ENCODE data around the gene WAC.

Gene WAC

GRCh38 chr10:28530751-28531150 lies 2.2 kb upstream of the WAC start:
- DNase-seq (ENCODE audit: low read depth) = no peak

GRCh38 chr10:28533186-28533564 lies 257 bp downstream of the WAC start:
- no peak for DNase-seq (ENCODE audit: low read depth)

- peak; percentile 57 for DNase-seq (ENCODE audit: low read depth)
Observed at GRCh38 chr10:28533571-28534304, 820 bp downstream of the WAC start.

- DNase-seq (ENCODE audit: low read depth) = no peak
Observed at GRCh38 chr10:28535846-28536245, 2.9 kb downstream of the WAC start.

- no peak for DNase-seq (ENCODE audit: low read depth)
Observed at GRCh38 chr10:28538595-28538994, 5.7 kb downstream of the WAC start.

- no peak for DNase-seq (ENCODE audit: low read depth)
Observed at GRCh38 chr10:28540145-28540544, 7.2 kb downstream of the WAC start.

GRCh38 chr10:28541717-28542365 lies 8.9 kb downstream of the WAC start:
- DNase-seq (ENCODE audit: low read depth) = no peak

GRCh38 chr10:28542728-28543127 lies 9.8 kb downstream of the WAC start:
- DNase-seq (ENCODE audit: low read depth) = no peak

- no peak for DNase-seq (ENCODE audit: low read depth)
Observed at GRCh38 chr10:28544058-28544457, 11.1 kb downstream of the WAC start.

GRCh38 chr10:28545967-28546644 lies 13.2 kb downstream of the WAC start:
- DNase-seq (ENCODE audit: low read depth) = no peak

GRCh38 chr10:28548781-28549498 lies 16.0 kb downstream of the WAC start:
- no peak for DNase-seq (ENCODE audit: low read depth)

GRCh38 chr10:28551086-28551485 lies 18.2 kb downstream of the WAC start:
- no peak for DNase-seq (ENCODE audit: low read depth)

- no peak for DNase-seq (ENCODE audit: low read depth)
Observed at GRCh38 chr10:28552775-28553174, 19.9 kb downstream of the WAC start.

- no peak for DNase-seq (ENCODE audit: low read depth)
Observed at GRCh38 chr10:28554009-28554408, 21.1 kb downstream of the WAC start.

- no peak for DNase-seq (ENCODE audit: low read depth)
Observed at GRCh38 chr10:28554952-28555351, 22.0 kb downstream of the WAC start.

- DNase-seq (ENCODE audit: low read depth) = no peak
Observed at GRCh38 chr10:28555358-28555757, 22.4 kb downstream of the WAC start.

- DNase-seq (ENCODE audit: low read depth) = no peak
Observed at GRCh38 chr10:28556142-28556541, 23.2 kb downstream of the WAC start.

GRCh38 chr10:28558186-28558585 lies 25.3 kb downstream of the WAC start:
- no peak for DNase-seq (ENCODE audit: low read depth)

- DNase-seq (ENCODE audit: low read depth) = no peak
Observed at GRCh38 chr10:28558923-28559508, 26.1 kb downstream of the WAC start.

- no peak for DNase-seq (ENCODE audit: low read depth)
Observed at GRCh38 chr10:28559618-28560017, 26.7 kb downstream of the WAC start.

GRCh38 chr10:28560617-28561016 lies 27.7 kb downstream of the WAC start:
- DNase-seq (ENCODE audit: low read depth) = no peak

- no peak for DNase-seq (ENCODE audit: low read depth)
Observed at GRCh38 chr10:28561531-28561930, 28.6 kb downstream of the WAC start.
